Suppressor macrophage treated with lipopolysaccharide for 1 hour (primary cell): ENCODE measurements around the gene CLMP.

Experiments used
- DNase-seq, 3 donors: peaks; one replicate each; pipeline ENCODE4 v3.0.0-alpha.2; 2020 to 2022

CLMP gene

GRCh38 chr11:123195188-123196059 is at the start of gene CLMP:
TSS of gene CLMP (minus strand) at chr11:123195248. CDS start at chr11:123194940, 308 bp downstream.
- DNase-seq = peak in 2 of 3 donors; percentile 17 to 45

GRCh38 chr11:123241874-123242543 is 47.0 kb upstream of the CLMP start:
- no peak for DNase-seq

- DNase-seq = no peak
These were observed 46.2 kb upstream of the CLMP start for GRCh38 chr11:123241294-123241693.

- no peak for DNase-seq
These were observed 44.4 kb upstream of the CLMP start for GRCh38 chr11:123239191-123240150.

GRCh38 chr11:123238297-123238696 is 43.2 kb upstream of the CLMP start:
- peak; percentile 64 to 68 (median 66) for DNase-seq

GRCh38 chr11:123236879-123237278 is 41.8 kb upstream of the CLMP start:
- DNase-seq = no peak

GRCh38 chr11:123235656-123236261 is 40.7 kb upstream of the CLMP start:
- no peak for DNase-seq

GRCh38 chr11:123235117-123235655 is 40.1 kb upstream of the CLMP start:
- DNase-seq = peak; percentile 46 to 58 (median 55)

- peak; percentile 34 to 52 (median 37) for DNase-seq
These were observed 38.9 kb upstream of the CLMP start for GRCh38 chr11:123233975-123234334.

GRCh38 chr11:123233280-123233974 is 38.4 kb upstream of the CLMP start:
- peak; percentile 38 to 85 (median 49) for DNase-seq

GRCh38 chr11:123231777-123232176 is 36.7 kb upstream of the CLMP start:
- DNase-seq = no peak

- DNase-seq = no peak
These were observed 36.2 kb upstream of the CLMP start for GRCh38 chr11:123231256-123231655.

- DNase-seq = peak in 2 of 3 donors; percentile 17 to 21
These were observed 35.3 kb upstream of the CLMP start for GRCh38 chr11:123230346-123230745.

GRCh38 chr11:123228496-123229163 is 33.6 kb upstream of the CLMP start:
- DNase-seq = no peak

GRCh38 chr11:123227763-123228495 is 32.9 kb upstream of the CLMP start:
- DNase-seq = peak; percentile 47 to 58 (median 57)

GRCh38 chr11:123221584-123221983 is 26.5 kb upstream of the CLMP start:
- no peak for DNase-seq

GRCh38 chr11:123221096-123221561 is 26.1 kb upstream of the CLMP start:
- DNase-seq = no peak

- DNase-seq = no peak
These were observed 24.1 kb upstream of the CLMP start for GRCh38 chr11:123219066-123219690.

- DNase-seq = no peak
These were observed 23.4 kb upstream of the CLMP start for GRCh38 chr11:123218451-123218850.

GRCh38 chr11:123217897-123218296 is 22.8 kb upstream of the CLMP start:
- DNase-seq = no peak
